Measurements from ENCODE around the gene ICE1.

- TF ChIP-seq RAD21 (IDR thresholded peaks at IDR 0.05) (no peak), CTCF (IDR thresholded peaks at IDR 0.05; ENCODE audit: low read depth, low read length, missing input control) (no peak), TAF1 (conservative IDR thresholded peaks at IDR 0.05) (no peak)
These were observed 4.5 kb upstream of the ICE1 start for GRCh38 chr5:5418006-5418405.
